Measurements from ENCODE around the gene MUSTN1.

- no peak for TF ChIP-seq EZH2 (IDR thresholded peaks at IDR 0.05; ENCODE audit: borderline replicate concordance, insufficient read depth, low read depth, low read length, poor library complexity, severe bottlenecking)
- no peak for TF ChIP-seq CTCF (IDR thresholded peaks at IDR 0.05)
Observed at GRCh38 chr3:52822363-52822762, 12.5 kb downstream of the MUSTN1 start.
